ENCODE results near the gene KIAA0408.
"Not testable (repeated sequence)": the region's sequence is repeated elsewhere in the genome, so short reads cannot be mapped to it uniquely, and the experiment has no call there.

Gene KIAA0408

GRCh38 chr6:127462376-127462775 is 3.2 kb upstream of the KIAA0408 start:
- no peak for DNase-seq

DNA sequence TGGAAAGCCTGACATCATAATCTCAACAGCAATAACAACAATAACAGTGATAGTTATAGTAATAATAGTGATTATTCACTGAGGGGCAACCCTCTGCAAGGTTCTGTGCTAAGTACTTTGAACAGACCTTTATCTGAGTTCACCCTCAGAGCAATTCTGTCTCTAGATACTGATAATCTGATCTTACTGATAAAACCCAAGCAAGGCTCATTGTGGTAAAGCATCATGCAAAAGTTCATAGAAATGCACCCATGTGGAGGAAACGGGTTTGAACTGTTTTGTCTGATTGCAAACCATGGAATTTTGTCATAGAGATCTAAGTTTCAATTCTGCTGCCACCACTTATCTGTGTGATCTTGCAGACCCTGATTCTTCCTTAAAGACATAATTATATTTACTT is 1.3 kb upstream of the KIAA0408 start:
- DNase-seq: no peak

- no peak for DNase-seq
Measured at GRCh38 chr6:127458817-127459216, 372 bp downstream of the KIAA0408 start.

DNA sequence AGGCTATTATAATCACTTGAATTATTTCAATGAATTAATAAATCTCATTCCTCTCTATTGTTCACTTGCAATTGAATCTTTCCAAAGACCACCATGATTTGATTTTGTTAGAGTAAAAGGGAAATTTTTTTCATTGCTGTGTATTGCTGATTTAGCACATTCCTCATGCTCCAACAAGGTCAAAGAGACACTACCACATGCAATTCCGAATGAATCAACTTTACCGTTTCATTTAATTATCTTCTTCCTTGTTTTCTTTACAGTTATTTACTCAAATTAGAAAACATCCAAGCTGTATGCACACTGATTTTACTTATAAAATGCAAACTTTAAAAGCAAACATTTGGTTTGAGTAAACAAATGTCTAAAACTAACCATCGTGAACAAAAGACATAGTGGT is 967 bp downstream of the KIAA0408 start:
- DNase-seq: no peak

DNA sequence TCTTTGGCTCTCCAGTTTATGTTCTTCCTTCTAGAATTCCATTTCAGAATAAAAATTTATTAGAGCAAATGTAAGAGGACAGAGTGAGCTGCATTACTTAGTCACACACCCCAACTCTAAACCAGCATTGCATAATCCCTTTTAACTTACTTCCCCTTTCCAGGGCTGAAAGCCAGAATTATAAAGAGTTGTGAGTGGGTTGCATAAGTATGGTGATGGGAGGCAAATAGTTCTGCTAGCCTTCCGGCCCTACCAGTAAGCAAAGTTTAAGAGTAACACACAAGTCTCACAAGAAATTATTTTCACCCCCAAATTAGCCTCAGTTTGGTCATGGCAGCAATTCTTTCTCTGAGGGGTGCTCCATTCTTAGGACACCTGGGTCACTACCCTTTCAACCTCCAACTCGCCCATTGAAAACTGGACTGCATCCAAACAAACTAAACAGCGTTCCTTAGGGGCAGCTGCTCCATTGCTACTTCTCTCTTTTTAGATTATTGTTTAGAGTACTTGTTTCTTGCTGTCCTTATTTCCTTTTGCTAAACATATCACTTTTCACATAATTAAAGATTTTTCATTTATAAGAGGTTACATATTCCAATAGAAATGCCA is 1.6 kb downstream of the KIAA0408 start:
- no peak for DNase-seq

DNA sequence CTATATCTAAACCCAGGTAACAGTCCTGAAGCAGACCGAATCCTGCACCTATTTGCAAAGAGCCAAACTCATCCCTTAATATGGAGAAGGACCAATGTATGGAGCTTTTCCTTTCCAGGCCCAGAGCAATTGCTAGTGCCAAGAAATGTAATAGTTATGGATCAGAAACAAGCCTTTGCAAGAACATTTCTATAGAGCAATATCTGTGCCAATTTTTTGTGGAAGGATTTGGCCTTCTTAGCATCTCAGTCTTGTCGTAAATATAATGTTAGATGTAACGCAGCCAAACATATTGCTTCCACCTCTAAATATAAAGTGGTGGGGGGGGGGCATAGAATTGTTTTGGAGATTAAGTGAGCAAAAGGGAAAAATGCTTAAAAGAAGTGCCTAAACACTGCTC is 2.7 kb downstream of the KIAA0408 start:
- no peak for DNase-seq

DNA sequence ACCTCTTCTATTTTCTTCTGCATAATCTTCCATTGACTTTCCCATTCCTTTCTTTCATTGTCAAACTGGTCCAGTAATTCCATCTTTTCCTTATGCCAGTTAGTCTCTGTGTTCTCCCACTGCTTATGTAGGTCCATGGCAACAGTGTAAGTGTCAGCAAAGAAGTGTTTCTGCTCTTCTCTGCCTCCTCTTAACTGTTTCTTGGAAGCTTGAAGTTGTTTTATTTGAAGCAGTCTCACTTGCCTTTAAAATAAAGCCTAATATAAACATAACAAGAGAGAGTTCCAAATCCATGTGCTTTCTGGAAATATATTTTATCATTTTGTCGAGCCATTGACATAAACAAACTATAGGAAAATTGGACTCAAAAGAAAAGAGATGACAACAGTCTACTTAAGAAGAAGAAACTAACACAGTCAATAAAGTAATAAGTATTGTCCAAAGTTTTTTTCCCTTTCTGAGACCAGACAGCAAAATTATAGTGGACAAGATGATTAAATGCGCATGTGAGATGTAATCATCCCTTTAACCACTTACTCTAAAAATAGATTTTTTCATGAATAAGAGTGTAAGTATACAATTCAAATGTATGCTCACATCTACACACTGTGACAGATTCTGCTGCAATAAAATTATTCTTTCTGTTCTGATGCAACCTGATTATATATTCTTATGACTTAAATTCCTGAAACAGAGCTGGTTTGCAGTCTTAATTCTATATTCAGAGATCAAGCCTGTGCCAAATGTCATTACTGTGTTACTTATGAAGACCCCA is 5.2 kb downstream of the KIAA0408 start:
- DNase-seq: no peak

DNA sequence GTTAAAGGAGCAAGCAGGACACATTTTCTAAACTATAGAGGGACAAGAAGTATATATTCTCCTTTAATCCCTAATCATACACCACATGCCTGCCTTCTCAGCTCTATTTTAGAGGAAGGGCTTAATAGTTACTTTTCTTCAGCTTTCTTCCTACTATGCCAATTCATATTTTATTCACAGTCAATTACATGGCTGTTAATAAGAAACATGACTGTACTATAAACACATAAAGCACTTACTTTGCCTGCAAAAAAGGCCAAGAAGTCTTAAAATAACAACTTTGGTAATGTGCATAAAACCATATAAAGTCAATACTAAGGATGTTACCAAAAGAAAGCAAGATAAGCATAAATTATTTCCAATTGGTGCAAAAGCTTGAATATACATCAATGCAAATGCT is 6.4 kb downstream of the KIAA0408 start:
- no peak for DNase-seq

DNA sequence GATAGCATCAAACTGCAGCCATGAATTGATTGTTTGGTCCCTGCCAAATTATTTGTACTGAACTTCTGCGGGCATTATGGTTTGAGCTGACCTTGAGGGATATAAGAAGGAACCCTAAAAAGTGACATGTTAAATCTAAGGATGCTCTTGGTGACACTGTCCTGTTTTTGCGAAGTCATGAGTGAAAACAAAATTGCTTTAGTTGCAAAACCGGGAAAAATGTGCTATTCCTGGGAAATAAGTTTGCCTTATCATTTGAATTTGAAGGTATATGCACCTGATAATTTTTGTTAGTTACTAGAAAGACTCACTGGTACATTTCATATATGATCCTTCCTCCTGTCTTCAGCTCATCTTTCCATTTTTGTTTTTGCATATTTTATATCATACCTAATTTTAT is 7.8 kb downstream of the KIAA0408 start:
- no peak for DNase-seq

DNA sequence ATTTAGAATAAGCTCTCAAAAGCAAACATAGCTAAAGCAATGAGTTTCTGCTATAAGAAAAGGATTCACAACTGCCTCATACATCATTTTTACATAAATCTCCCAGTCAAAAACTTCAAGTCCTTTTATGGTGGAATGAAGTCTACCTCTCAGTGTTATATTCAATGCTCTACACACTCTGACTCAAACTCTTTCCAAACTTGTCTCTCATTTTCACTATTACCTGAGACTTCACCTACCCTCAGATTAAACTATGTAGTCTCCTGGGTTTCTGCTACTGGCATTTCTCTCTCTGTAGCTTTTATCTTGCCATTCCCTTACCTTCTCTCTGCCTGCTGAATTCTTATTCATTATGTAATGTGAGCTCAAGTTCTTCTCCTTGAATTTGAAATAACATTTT is 11.4 kb downstream of the KIAA0408 start:
- no peak for DNase-seq

GRCh38 chr6:127446356-127446755 is 12.8 kb downstream of the KIAA0408 start:
- DNase-seq: no peak

- no peak for DNase-seq
Measured at GRCh38 chr6:127441881-127442280, 17.3 kb downstream of the KIAA0408 start.

DNA sequence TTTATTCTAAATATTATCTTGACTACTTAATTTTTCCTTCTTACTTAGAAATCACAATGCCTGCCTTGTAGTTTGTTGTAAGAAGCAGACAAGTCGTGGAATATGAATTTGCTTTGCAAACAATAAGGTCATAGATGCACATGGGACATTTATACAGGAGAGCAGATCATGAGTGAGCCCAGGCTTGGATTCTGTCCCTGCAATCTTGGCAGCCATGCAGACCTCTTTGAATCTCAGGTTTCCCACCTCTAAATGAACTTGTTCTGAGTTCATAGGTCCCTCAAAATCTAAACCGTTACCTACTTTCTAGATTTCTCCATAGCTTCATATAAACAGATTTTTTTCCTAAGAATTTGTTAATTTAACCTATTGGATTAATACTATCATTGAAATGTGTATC is 19.5 kb downstream of the KIAA0408 start:
- no peak for DNase-seq

DNA sequence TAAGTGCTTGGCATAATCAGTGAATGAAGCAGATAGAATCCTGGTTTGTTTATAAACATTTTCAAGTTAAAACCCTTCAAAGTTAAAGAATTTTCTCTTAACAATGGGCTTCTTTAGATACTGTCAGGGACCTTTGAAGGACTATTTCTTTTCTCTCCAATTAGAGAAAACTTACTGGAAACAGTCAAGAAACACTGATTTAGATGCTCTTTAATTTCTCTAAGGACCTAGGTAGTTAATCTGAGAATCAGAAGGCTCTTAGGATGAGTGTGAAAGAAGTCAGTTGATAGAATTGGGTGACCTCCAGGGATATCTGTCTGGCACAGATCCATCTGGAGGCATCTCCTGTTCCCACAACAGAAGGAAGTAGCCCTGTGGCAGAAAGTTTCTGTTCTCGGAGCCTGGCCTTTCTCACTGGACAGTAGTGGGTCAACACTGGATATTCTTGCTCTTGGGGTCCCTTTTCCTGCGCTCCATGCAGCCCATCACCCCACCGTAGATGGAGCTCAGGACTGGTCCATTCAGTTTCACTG is 22.5 kb downstream of the KIAA0408 start:
- no peak for DNase-seq

DNA sequence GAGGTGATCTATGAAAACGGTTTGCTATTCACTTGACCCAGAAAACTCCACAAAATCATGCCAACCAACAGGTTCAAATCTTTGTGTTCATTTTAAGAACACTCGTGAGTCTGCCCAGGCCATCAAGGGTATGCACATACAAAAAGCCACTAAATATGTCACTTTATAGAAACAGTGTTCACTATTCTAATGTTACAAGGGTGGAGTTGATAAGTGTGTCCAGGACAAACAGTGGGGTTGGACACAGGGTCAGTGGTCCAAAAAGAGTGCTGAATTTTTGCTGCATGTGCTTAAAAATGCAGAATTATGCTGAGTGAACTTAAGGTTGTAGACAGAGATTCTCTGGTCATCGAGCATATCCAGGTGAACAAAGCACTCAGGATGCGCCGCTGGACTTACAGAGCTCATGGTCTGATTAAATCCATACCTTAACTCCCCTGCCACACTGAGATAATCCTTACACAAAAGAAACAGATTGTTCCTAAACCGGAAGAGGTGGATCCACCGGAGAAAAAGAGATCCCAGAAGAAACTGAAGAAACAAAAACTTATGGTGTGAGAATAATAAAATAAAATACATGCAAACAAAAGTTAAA is 23.5 kb downstream of the KIAA0408 start:
- no peak for DNase-seq

- no peak for DNase-seq
Measured at GRCh38 chr6:127434651-127435050, 24.5 kb downstream of the KIAA0408 start.

DNA sequence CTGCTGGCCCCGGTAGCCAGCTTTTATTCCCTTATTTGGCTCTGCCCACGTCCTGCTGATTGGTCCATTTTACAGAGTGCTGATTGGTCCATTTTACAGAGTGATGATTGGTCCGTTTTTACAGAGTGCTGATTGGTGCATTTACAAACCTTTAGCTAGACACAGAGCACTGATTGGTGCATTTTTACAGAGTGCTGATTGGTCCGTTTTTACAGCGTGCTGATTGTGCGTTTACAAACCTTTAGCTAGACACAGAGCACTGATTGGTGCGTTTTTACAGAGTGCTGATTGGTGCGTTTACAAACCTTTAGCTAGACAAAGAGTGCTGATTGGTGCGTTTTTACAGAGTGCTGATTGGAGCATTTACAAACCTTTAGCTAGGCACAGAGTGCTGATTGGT is 30.6 kb downstream of the KIAA0408 start:
- DNase-seq: not testable (repeated sequence)

DNA sequence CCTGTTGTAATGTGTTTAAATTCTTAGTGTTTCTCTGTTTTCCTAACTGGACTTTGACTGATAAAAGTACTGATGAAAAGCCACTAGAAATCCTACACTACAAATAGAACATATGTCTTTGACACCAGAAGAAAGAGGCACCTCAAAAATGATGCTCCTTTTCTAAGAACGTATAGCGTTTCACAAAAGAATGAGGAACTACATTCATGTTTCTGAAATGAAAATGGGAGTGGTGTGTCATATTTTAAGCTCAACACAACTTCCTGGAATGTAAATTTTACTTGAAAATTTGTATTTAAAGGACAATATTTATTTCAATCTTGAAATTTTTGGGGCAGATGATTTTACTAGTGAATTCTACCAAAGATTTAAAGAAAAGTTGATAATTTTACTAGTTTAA is 35.3 kb downstream of the KIAA0408 start:
- no peak for DNase-seq

DNA sequence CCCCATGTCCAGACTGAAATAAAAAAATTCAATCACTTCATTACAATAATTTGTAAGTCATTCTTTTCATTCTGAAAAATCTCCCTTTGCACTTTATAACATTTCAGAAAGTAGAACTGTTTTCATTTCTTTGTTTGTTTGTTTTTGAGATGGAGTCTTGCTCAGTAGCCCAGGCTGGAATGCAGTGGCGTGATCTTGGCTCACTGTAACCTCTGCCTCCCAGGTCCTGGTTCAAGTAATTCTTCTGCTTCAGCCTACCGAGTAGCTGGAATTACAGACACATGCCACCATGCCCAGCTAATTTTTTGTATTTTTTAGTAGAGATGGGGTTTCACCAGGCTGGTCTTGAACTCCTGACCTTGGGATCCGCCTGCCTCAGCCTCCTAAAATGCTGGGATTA is 38.0 kb downstream of the KIAA0408 start:
- DNase-seq: not testable (repeated sequence)

GRCh38 chr6:127420556-127420955 is 38.6 kb downstream of the KIAA0408 start:
- DNase-seq: peak; percentile 52 to 61

DNA sequence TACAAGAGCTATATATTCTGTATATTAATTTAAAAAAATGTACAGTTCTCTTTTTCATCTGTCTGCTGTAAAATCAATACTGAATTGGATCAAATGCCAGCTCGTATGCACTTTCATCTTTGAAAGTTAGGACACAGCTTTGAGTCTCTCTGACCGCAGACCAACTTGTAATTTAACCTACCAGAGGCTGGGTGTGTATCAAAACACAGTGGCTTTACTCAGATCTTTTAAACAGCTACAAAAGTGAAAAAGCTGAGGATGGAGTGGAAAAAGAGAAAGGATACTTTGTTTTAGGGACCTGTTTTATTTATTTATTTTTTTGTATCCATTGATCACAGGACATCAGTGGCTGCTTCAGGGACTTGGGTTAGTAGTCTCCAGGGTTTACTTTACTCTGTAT is 44.1 kb downstream of the KIAA0408 start:
- no peak for DNase-seq

DNA sequence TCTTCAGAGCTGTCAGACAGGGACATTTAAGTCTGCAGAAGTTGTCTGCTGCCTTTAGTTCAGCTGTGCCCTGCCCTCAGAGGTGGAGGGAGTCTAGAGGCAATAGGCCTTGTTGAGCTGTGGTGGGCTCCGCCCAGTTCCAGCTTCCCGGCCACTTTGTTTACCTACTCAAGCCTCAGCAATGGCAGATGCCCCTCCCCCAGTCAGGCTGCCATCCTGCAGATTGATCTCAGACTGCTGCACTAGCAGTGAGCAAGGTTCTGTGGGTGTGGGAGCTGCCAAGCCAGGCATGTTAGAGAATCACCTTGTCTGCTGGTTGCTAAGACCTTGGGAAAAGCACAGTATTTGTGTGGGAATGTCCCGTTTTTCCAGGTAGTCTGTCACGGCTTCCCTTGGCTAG is 46.1 kb downstream of the KIAA0408 start:
- DNase-seq: peak; percentile 14 to 64

DNA sequence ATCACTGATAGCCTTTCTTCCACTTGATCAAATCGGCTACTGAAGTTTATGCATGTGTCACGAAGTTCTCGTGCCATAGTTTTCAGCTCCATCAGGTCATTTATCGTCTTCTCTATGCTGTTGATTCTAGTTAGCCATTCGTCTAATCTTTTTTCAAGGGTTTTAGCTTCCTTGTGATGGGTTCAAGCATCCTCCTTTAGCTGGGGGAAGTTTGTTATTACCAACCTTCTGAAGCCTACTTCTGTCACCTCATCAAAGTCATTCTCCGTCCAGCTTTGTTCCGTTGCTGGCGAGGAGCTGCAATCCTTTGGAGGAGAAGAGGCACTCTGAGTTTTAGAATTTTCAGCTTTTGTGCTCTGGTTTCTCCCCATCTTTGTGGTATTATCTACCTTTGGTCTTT is 47.2 kb downstream of the KIAA0408 start:
- DNase-seq: not testable (repeated sequence)
